HepG2 (cell line): ENCODE measurements around the gene NDE1. TPM values are rescaled to one million over a fixed set of nuclear protein-coding genes. Genes with fewer than 3 reads are reported as not detected.

Experiments used
- NR2F1 ChIP-seq, 2 experiments: fragments of 450-650 bp in 1 of 2; formaldehyde crosslinking in 1 of 2; IDR thresholded peaks; 2 replicates each; pipeline versions ENCODE4 v1.5.0 to v1.6.1; 2016 to 2020; ENCODE audit warnings: mild to moderate bottlenecking in 1 of 2, missing compliant biosample characterization in 1 of 2, missing genetic modification reagents in 1 of 2, moderate library complexity in 1 of 2
- RBAK ChIP-seq: sonication (generic); formaldehyde crosslinking; IDR thresholded peaks from 2 replicates; pipeline ENCODE4 v1.5.1; 2020; ENCODE audit warnings: mild to moderate bottlenecking, missing genetic modification reagents
- TAF1 ChIP-seq: sonication (generic); formaldehyde crosslinking; IDR thresholded peaks from 2 replicates; pipeline ENCODE4 v1.4.0; 2020; ENCODE audit warnings: missing genetic modification reagents
- TMF1 ChIP-seq: sonication (generic); formaldehyde crosslinking; IDR thresholded peaks from 2 replicates; pipeline ENCODE4 v1.8.1; 2022; ENCODE audit warnings: low read depth, missing genetic modification reagents
- ZNF337 ChIP-seq: sonication (generic); formaldehyde crosslinking; IDR thresholded peaks from 2 replicates; pipeline ENCODE4 v1.5.1; 2020; ENCODE audit warnings: missing genetic modification reagents, low read depth, mild to moderate bottlenecking, borderline replicate concordance
- ZNF431 ChIP-seq: sonication (generic); formaldehyde crosslinking; IDR thresholded peaks from 2 replicates; pipeline ENCODE4 v1.9.0; 2022; ENCODE audit warnings: missing genetic modification reagents, low read depth, mild to moderate bottlenecking, borderline replicate concordance
- ZNF484 ChIP-seq: sonication (generic); formaldehyde crosslinking; IDR thresholded peaks from 2 replicates; pipeline ENCODE4 v1.5.1; 2020; ENCODE audit warnings: mild to moderate bottlenecking, low read depth, missing genetic modification reagents, borderline replicate concordance
- ZSCAN22 ChIP-seq: sonication (generic); formaldehyde crosslinking; IDR thresholded peaks from 2 replicates; pipeline ENCODE4 v1.4.0; 2020; ENCODE audit warnings: mild to moderate bottlenecking, missing genetic modification reagents
- polyA plus RNA-seq, 8 experiments: library from polyadenylated mRNA; depleted of rRNA in 3 of 8; stranded (reverse) in 7 of 8; unstranded in 1 of 8; fragments of >200 nt; fragmentation: Illumina TruSeq in 4 of 8; extraction: Trizol in 4 of 8; gene quantifications; 2 replicates each; pipeline versions ENCODE4 v1.2.1 to v1.2.3, GENCODE V29; 2011 to 2016; ENCODE audit warnings: low read depth in 4 of 8, missing spikeins in 1 of 8, mixed read lengths in 1 of 8; ENCODE audit not compliant: insufficient read depth in 1 of 8
- total RNA-seq, 5 experiments: library from RNA; depleted of rRNA; stranded (reverse); fragments of >200 nt; fragmentation: Illumina TruSeq; extraction: Trizol; gene quantifications; 2 replicates each; pipeline ENCODE4 v1.2.3, GENCODE V29; 2016; ENCODE audit warnings: low read depth in 1 of 5
- TF ChIP-seq, protein P1 (sequence below): sonication (generic); formaldehyde crosslinking; IDR thresholded peaks from 2 replicates; pipeline ENCODE4 v1.8.1; 2023; ENCODE audit warnings: mild to moderate bottlenecking, moderate library complexity, missing genetic modification reagents
- TF ChIP-seq, protein P2 (sequence below): sonication (generic); formaldehyde crosslinking; IDR thresholded peaks from 2 replicates; pipeline ENCODE4 v1.4.0; 2020; ENCODE audit warnings: missing genetic modification reagents, borderline replicate concordance
- TF ChIP-seq, protein P3 (sequence below): sonication (generic); formaldehyde crosslinking; IDR thresholded peaks from 2 replicates; pipeline ENCODE4 v1.5.0; 2020; ENCODE audit warnings: missing genetic modification reagents
- TF ChIP-seq, protein P4 (sequence below): sonication (generic); formaldehyde crosslinking; IDR thresholded peaks from one replicate; pipeline ENCODE4 v1.5.1; 2020; ENCODE audit warnings: mild to moderate bottlenecking, missing genetic modification reagents; ENCODE audit errors: not compliant biosample characterization

NDE1 gene
- total and polyA plus RNA-seq, 2 of the 13 experiments (the other 11 are each of a cell fraction or from before 2014, with no cell fraction given) = 40.9 to 72.5 TPM

DNA sequence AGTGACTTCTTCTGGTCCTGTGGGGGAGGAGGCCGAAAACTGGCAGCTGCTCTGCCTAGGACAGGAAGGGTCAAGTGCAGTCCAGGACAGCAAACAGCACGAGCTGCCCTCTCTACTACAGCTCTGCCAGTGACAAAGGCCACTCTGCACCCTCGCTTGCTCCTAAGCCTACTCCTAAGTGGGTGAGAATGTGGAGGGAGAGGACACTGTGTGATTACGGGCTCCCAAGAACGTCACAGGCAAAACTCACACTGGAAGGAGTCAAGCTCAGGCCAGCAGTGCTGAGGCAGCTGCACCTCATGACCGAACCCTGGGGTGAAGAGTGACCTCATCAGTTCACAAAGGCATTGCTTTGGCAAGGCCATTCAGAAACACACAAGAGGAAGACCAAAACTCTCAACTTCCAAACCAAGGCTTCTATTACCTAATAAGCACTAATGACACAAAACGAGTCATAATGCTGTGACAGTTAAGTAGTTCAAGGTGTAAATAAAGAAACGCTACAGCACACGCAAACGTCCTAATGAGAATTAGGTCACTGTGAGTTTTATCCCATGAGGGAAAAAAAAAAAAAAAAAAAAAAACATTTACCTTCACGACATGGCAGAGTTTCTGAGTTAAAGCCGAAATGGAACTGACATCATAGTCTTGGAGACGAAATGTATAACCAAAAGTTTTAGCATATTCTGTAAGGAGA lies 42.2 kb upstream of the NDE1 start (continued):
- no peak for TF ChIP-seq TMF1 (CRISPR knock-in tag)
- no peak for TF ChIP-seq ZNF484 (CRISPR knock-in tag)
- no peak for TF ChIP-seq ZSCAN22 (CRISPR knock-in tag)
- TF ChIP-seq, protein P1, sequence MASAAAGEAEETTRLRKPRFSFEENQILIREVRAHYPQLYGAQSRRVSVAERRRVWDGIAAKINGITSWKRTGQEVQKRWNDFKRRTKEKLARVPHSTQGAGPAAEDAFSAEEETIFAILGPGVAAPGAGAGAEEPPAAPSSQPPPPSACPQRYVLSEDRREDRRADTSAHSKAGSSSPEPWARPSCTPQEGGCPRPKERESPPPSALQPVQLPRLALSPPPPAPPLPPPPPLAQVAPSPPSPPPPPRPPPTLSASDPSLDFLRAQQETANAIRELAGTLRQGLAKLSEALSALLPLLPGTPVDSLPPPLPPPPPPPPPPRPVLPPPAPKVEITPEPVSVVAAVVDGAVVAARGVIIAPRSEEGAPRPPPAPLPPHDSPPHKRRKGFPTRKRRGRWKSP (CRISPR knock-in tag) = no peak
- 0 out of 2 replicates have a peak, but pooled peaks have one; percentile 10 for TF ChIP-seq TAF1 (CRISPR knock-in tag)
- TF ChIP-seq, protein P2, sequence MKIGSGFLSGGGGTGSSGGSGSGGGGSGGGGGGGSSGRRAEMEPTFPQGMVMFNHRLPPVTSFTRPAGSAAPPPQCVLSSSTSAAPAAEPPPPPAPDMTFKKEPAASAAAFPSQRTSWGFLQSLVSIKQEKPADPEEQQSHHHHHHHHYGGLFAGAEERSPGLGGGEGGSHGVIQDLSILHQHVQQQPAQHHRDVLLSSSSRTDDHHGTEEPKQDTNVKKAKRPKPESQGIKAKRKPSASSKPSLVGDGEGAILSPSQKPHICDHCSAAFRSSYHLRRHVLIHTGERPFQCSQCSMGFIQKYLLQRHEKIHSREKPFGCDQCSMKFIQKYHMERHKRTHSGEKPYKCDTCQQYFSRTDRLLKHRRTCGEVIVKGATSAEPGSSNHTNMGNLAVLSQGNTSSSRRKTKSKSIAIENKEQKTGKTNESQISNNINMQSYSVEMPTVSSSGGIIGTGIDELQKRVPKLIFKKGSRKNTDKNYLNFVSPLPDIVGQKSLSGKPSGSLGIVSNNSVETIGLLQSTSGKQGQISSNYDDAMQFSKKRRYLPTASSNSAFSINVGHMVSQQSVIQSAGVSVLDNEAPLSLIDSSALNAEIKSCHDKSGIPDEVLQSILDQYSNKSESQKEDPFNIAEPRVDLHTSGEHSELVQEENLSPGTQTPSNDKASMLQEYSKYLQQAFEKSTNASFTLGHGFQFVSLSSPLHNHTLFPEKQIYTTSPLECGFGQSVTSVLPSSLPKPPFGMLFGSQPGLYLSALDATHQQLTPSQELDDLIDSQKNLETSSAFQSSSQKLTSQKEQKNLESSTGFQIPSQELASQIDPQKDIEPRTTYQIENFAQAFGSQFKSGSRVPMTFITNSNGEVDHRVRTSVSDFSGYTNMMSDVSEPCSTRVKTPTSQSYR (CRISPR knock-in tag) = peak; percentile 57; the same call in 1 of the 2 replicates
- TF ChIP-seq ZNF337 (CRISPR knock-in tag) = no peak
- no peak for TF ChIP-seq NR2F1 (CRISPR knock-in tag; IDR thresholded peaks at IDR 0.05)
- TF ChIP-seq, protein P3, sequence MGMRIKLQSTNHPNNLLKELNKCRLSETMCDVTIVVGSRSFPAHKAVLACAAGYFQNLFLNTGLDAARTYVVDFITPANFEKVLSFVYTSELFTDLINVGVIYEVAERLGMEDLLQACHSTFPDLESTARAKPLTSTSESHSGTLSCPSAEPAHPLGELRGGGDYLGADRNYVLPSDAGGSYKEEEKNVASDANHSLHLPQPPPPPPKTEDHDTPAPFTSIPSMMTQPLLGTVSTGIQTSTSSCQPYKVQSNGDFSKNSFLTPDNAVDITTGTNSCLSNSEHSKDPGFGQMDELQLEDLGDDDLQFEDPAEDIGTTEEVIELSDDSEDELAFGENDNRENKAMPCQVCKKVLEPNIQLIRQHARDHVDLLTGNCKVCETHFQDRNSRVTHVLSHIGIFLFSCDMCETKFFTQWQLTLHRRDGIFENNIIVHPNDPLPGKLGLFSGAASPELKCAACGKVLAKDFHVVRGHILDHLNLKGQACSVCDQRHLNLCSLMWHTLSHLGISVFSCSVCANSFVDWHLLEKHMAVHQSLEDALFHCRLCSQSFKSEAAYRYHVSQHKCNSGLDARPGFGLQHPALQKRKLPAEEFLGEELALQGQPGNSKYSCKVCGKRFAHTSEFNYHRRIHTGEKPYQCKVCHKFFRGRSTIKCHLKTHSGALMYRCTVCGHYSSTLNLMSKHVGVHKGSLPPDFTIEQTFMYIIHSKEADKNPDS (CRISPR knock-in tag) = no peak
- no peak for TF ChIP-seq ZNF431 (CRISPR knock-in tag)
- TF ChIP-seq RBAK = 0 out of 2 replicates have a peak, but pooled peaks have one; percentile 32
- TF ChIP-seq, protein P4, sequence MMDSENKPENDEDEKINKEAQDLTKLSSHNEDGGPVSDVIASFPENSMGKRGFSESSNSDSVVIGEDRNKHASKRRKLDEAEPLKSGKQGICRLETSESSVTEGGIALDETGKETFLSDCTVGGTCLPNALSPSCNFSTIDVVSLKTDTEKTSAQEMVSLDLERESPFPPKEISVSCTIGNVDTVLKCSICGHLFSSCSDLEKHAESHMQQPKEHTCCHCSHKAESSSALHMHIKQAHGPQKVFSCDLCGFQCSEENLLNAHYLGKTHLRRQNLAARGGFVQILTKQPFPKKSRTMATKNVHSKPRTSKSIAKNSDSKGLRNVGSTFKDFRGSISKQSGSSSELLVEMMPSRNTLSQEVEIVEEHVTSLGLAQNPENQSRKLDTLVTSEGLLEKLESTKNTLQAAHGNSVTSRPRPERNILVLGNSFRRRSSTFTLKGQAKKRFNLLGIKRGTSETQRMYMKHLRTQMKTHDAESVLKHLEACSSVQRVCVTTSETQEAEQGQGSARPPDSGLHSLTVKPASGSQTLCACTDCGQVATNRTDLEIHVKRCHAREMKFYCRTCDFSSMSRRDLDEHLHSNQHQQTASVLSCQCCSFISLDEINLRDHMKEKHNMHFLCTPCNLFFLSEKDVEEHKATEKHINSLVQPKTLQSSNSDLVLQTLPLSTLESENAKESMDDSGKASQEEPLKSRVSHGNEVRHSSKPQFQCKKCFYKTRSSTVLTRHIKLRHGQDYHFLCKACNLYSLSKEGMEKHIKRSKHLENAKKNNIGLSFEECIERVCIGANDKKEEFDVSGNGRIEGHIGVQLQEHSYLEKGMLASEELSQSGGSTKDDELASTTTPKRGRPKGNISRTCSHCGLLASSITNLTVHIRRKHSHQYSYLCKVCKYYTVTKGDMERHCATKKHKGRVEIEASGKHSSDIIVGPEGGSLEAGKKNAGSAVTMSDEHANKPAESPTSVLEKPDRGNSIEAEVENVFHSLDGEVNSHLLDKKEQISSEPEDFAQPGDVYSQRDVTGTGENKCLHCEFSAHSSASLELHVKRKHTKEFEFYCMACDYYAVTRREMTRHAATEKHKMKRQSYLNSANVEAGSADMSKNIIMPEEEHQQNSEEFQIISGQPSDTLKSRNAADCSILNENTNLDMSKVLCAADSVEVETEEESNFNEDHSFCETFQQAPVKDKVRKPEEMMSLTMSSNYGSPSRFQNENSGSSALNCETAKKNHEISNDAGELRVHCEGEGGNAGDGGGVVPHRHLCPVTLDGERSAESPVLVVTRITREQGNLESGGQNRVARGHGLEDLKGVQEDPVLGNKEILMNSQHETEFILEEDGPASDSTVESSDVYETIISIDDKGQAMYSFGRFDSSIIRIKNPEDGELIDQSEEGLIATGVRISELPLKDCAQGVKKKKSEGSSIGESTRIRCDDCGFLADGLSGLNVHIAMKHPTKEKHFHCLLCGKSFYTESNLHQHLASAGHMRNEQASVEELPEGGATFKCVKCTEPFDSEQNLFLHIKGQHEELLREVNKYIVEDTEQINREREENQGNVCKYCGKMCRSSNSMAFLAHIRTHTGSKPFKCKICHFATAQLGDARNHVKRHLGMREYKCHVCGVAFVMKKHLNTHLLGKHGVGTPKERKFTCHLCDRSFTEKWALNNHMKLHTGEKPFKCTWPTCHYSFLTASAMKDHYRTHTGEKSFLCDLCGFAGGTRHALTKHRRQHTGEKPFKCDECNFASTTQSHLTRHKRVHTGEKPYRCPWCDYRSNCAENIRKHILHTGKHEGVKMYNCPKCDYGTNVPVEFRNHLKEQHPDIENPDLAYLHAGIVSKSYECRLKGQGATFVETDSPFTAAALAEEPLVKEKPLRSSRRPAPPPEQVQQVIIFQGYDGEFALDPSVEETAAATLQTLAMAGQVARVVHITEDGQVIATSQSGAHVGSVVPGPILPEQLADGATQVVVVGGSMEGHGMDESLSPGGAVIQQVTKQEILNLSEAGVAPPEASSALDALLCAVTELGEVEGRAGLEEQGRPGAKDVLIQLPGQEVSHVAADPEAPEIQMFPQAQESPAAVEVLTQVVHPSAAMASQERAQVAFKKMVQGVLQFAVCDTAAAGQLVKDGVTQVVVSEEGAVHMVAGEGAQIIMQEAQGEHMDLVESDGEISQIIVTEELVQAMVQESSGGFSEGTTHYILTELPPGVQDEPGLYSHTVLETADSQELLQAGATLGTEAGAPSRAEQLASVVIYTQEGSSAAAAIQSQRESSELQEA (CRISPR knock-in tag) = no peak
